Mucosa of descending colon (tissue), 3 donors: ENCODE data around the gene DKK1. TPM values are rescaled to one million over a fixed set of nuclear protein-coding genes. Genes with fewer than 3 reads are reported as not detected.

Experiments used
- ATAC-seq: fragments of 200-7000 bp; cut with Tn5 transposase; one replicate; pipeline ENCODE4 v1.9.1; 2020; ENCODE audit warnings: mild to moderate bottlenecking, moderate library complexity
- DNase-seq, 3 donors: peaks; one replicate each; pipeline ENCODE4 v3.0.0-alpha.2; 2020
- H3K36me3 ChIP-seq: fragments of 200-600 bp; one replicate; pipeline ENCODE4 v1.8.0; 2021; ENCODE audit warnings: low read depth, mild to moderate bottlenecking
- H3K4me1 ChIP-seq: fragments of 200-600 bp; one replicate; pipeline ENCODE4 v1.8.0; 2021; ENCODE audit warnings: low read depth, mild to moderate bottlenecking
- H3K4me3 ChIP-seq: fragments of 200-600 bp; one replicate; pipeline ENCODE4 v1.8.0; 2021; ENCODE audit warnings: mild to moderate bottlenecking
- H3K9me3 ChIP-seq: fragments of 200-600 bp; one replicate; pipeline ENCODE4 v1.8.0; 2021; ENCODE audit warnings: mild to moderate bottlenecking
- intact Hi-C, 2 donors: fragments of 100-400 bp; cut with DNase I in 1 of 2; cut with micrococcal nuclease in 1 of 2; formaldehyde crosslinking; loops; one replicate each; pipeline versions ENCODE4 v1.11.0 to v1.11.1; 2022; cut with DNase I, micrococcal nuclease
- total RNA-seq, 3 donors: library from RNA; stranded (reverse); fragmentation: NEBNext Ultra II Directional in 2 of 3; extraction: Animal tissue kit (Norgen Biotek cat#: 25700) in 2 of 3; gene quantifications; one replicate each; pipeline versions ENCODE4 v1.2.1 to v1.2.4, GENCODE V29; 2021 to 2023
- TF ChIP-seq, protein P1 (sequence below): fragments of 200-600 bp; IDR thresholded peaks from one replicate; pipeline ENCODE4 v1.8.0; 2022; ENCODE audit warnings: antibody characterized with exemption, mild to moderate bottlenecking
- donor health status: DM: no; HTN: no; CAD: no; lungs with moderate emphysema.
- donor health status: DM: no; HTN: no; CAD: no.
- donor health status: DM: no; HTN: yes; CAD: no.

Gene DKK1
- total RNA-seq, 3 donors from 2014 or later: 1.5 TPM; not detected in 2

DNA sequence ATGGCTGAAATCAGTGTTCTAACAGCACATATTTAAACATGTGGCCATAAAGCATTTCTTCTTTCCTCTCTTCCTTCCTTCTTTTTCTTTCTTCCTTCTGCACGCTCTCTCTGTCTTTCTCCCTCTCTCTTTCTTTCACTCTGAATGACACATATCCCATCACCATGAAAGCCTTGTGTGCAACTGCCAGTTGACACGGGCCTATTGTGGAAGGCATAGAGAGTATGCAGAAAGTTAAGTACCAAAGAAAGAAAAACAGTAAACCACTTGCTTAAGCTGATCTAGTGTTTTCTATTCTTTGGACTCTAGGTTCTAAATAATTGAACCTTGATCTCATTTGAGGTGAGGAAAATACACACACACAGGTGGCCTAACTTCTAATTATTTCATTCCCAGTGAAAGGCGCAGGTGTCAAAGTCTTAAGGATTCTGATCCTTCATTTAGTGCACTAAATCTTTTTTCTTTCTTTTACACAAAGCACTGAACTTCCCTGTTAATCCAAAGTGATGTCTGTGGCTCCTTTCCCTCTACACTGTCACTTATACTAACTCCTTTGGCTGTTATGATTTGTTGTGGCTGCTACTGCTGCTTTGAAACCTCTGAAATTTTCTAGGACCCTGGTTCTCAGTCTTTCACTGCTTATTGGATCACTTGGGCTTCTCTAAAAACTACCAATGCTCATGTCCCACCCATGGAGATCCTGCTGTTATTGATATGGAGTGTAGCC, 17.7 kb downstream of the DKK1 start:
- DNase-seq (no peak), ATAC-seq (no peak)
- intact Hi-C loops: no loop called here
- Histone ChIP-seq H3K4me1 (no peaks in the 10 kb centered on the region), H3K36me3 (no peaks in the 10 kb centered on the region), H3K9me3 (no peaks in the 10 kb centered on the region), H3K4me3 (no peak overlapping the region)
- TF ChIP-seq, protein P1, sequence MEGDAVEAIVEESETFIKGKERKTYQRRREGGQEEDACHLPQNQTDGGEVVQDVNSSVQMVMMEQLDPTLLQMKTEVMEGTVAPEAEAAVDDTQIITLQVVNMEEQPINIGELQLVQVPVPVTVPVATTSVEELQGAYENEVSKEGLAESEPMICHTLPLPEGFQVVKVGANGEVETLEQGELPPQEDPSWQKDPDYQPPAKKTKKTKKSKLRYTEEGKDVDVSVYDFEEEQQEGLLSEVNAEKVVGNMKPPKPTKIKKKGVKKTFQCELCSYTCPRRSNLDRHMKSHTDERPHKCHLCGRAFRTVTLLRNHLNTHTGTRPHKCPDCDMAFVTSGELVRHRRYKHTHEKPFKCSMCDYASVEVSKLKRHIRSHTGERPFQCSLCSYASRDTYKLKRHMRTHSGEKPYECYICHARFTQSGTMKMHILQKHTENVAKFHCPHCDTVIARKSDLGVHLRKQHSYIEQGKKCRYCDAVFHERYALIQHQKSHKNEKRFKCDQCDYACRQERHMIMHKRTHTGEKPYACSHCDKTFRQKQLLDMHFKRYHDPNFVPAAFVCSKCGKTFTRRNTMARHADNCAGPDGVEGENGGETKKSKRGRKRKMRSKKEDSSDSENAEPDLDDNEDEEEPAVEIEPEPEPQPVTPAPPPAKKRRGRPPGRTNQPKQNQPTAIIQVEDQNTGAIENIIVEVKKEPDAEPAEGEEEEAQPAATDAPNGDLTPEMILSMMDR: no peak

DNA sequence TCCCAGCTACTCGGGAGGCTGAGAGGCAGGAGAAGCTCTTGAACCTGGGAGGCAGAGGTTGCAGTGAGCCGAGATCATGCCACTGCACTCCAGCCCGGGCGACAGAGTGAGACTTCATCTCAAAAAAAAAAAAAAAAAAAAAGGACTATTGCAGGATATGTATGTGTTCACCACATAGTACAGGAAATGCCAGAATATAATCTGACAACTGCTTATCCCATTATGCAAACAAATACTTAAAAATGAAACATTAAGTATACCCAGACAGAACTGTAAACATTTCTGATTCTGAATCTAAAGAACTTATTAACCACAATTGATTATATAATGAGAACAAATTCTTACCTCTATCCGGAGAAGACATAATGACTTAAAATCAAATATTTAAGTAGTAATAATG, 18.7 kb downstream of the DKK1 start:
- TF ChIP-seq, protein P1: no peak
- Histone ChIP-seq H3K4me3 (no peak overlapping the region), H3K4me1 (no peaks in the 10 kb centered on the region), H3K36me3 (no peaks in the 10 kb centered on the region), H3K9me3 (no peaks in the 10 kb centered on the region)
- no peak for ATAC-seq
- no peak for DNase-seq
- intact Hi-C loops: no loop called here

DNA sequence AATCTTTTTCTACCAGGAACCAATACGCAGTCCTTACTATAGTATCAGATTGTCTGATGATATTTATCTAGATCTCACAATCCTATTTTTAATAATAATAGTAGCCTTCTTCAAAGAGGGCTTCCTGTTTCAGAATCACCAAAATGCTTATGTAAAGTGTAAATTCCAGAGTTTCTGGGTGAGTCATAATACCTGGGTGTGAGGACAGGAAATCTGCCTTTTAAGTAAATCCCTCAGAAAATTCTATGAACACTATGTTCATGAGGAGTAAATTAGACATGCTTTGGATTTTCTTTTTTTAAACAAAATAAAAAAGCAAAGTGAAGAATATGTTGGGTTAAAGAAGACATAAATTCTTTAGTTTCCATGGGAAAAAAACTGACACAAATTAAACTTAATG, 20.5 kb downstream of the DKK1 start:
- TF ChIP-seq, protein P1: no peak
- ATAC-seq (no peak), DNase-seq (no peak)

DNA sequence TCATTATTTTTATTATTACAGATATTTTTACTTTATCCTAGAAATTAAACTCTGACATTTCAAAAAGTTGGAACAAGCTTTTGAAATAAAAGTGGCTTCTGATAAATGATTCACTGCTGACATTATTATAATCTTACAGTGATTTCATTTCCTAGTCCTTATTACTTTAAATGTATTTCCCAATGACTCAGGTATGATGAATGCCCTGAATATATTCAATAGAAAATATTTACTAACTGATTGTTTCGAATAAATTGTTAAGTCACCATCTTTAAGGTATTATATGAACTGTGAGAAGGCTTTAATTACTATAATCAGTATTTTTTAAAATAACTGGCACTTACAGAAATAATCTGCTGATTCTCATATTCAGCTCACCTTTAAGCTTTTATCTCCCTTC, 21.6 kb downstream of the DKK1 start:
- ATAC-seq (no peak), DNase-seq (no peak)
- Histone ChIP-seq H3K36me3 (no peaks in the 10 kb centered on the region), H3K9me3 (no peaks in the 10 kb centered on the region), H3K4me1 (no peaks in the 10 kb centered on the region), H3K4me3 (no peak overlapping the region)
- TF ChIP-seq, protein P1: no peak
- intact Hi-C loops: no loop called here

More for the DNA sequence above, 20.5 kb downstream of the DKK1 start:
- H3K36me3 ChIP-seq: no peaks in the 10 kb centered on the region
- no peak overlapping the region for H3K4me3 ChIP-seq
- H3K9me3 ChIP-seq: no peaks in the 10 kb centered on the region
- H3K4me1 ChIP-seq: no peaks in the 10 kb centered on the region
- intact Hi-C loops: no loop called here

DNA sequence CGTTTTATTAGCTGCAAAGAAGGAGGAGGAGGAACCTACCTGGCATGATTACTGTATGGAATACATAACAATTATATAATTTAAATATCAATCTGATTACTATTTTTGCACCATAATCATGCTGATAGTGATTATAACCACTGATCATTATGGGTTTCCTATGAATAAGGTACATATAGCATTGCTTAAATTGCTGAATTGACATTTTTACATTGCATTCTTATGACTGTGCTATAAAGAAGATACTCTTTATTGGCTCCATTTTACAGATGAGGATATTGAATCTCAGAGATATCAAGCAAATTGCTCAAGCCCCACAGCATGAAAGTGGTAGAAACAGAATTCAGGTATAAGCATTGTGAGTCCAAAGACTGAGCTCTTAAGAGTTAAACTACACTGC, 23.1 kb downstream of the DKK1 start:
- intact Hi-C loops: no loop called here
- no peak overlapping the region for H3K4me3 ChIP-seq
- H3K36me3 ChIP-seq: no peaks in the 10 kb centered on the region
- no peaks in the 10 kb centered on the region for H3K9me3 ChIP-seq
- TF ChIP-seq, protein P1: no peak
- no peak for ATAC-seq
- no peaks in the 10 kb centered on the region for H3K4me1 ChIP-seq
- no peak for DNase-seq
